ENCODE measurements around the gene SS18L1.

DNA sequence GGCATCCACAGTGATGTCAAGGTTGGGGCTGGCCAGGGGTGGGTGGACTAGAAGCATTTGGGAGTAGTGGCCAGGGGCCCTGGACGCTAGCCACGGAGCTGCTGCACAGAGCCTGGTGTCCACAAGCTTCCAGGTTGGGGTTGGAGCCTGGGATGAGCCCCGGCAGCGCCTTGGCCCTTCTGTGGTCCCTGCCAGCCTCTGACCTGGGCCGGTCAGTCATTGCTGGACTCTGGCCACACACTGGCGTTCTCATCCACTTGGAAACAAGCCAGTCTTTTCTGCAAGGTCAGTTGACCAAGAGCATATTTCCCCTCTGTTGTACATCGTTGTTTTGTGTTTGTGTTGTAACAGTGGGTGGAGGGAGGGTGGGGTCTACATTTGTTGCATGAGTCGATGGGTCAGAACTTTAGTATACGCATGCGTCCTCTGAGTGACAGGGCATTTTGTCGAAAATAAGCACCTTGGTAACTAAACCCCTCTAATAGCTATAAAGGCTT lies 8.8 kb upstream of the SS18L1 start:
- TF ChIP-seq, protein P1, sequence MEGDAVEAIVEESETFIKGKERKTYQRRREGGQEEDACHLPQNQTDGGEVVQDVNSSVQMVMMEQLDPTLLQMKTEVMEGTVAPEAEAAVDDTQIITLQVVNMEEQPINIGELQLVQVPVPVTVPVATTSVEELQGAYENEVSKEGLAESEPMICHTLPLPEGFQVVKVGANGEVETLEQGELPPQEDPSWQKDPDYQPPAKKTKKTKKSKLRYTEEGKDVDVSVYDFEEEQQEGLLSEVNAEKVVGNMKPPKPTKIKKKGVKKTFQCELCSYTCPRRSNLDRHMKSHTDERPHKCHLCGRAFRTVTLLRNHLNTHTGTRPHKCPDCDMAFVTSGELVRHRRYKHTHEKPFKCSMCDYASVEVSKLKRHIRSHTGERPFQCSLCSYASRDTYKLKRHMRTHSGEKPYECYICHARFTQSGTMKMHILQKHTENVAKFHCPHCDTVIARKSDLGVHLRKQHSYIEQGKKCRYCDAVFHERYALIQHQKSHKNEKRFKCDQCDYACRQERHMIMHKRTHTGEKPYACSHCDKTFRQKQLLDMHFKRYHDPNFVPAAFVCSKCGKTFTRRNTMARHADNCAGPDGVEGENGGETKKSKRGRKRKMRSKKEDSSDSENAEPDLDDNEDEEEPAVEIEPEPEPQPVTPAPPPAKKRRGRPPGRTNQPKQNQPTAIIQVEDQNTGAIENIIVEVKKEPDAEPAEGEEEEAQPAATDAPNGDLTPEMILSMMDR (conservative IDR thresholded peaks at IDR 0.05 in 1 of 2, IDR thresholded peaks at IDR 0.05 in 1 of 2; ENCODE audit: extremely low read depth in 1 of 2, insufficient read depth in 1 of 2, low read depth in 1 of 2, low read length in 2 of 2) = no peak
- no peak for TF ChIP-seq EZH2 (IDR thresholded peaks at IDR 0.05; ENCODE audit: borderline replicate concordance, low read length)

All from mammary epithelial cell (primary cell).